Epithelial cell of esophagus (primary cell): ENCODE data around the gene TIMP3.

ENCODE experiments used
- DNase-seq: peaks from one replicate; pipeline ENCODE4 v3.0.0; 2010; ENCODE audit warnings: low read depth
- H3K4me3 ChIP-seq: 2 replicates; pipeline ENCODE4 v1.5.1; 2011; ENCODE audit warnings: mild to moderate bottlenecking, low read length, control low read depth
- CTCF ChIP-seq: IDR thresholded peaks from 2 replicates; pipeline ENCODE4 v1.5.1; 2011; ENCODE audit warnings: low read depth, mild to moderate bottlenecking, low read length, control low read depth, inconsistent platforms; ENCODE audit not compliant: insufficient read depth; ENCODE audit errors: missing control alignments

Gene TIMP3

GRCh38 chr22:32829451-32829851, 27.9 kb downstream of the TIMP3 start:
- DNase-seq = no peak
- H3K4me3 ChIP-seq = no peak overlapping the region
- TF ChIP-seq CTCF = no peak

- H3K4me3 ChIP-seq = no peak overlapping the region
- TF ChIP-seq CTCF = no peak
- DNase-seq = no peak
Observed at GRCh38 chr22:32830473-32830872, 29.0 kb downstream of the TIMP3 start.

GRCh38 chr22:32830957-32831356, 29.5 kb downstream of the TIMP3 start:
- TF ChIP-seq CTCF = no peak
- no peak for DNase-seq
- no peak overlapping the region for H3K4me3 ChIP-seq

- H3K4me3 ChIP-seq = no peak overlapping the region
- DNase-seq = no peak
- no peak for TF ChIP-seq CTCF
Observed at GRCh38 chr22:32831584-32831983, 30.1 kb downstream of the TIMP3 start.

GRCh38 chr22:32832174-32832573, 30.7 kb downstream of the TIMP3 start:
- no peak overlapping the region for H3K4me3 ChIP-seq
- no peak for TF ChIP-seq CTCF
- no peak for DNase-seq

GRCh38 chr22:32836280-32837123, 35.0 kb downstream of the TIMP3 start:
- no peak overlapping the region for H3K4me3 ChIP-seq
- DNase-seq = peak; percentile 39
- TF ChIP-seq CTCF = peak; percentile 56

GRCh38 chr22:32837142-32837541, 35.6 kb downstream of the TIMP3 start:
- TF ChIP-seq CTCF = no peak
- DNase-seq = no peak
- no peak overlapping the region for H3K4me3 ChIP-seq
